SK-N-MC (cell line): ENCODE data around the gene NEGR1.

Source experiments
- DNase-seq: peaks from one replicate; pipeline ENCODE4 v3.0.0-alpha.2; 2011; ENCODE audit warnings: low read depth, low spot score
- H3K27ac ChIP-seq: fragments of 200-600 bp; sonication (generic); 2 replicates; pipeline ENCODE4 v1.5.1; 2016; ENCODE audit warnings: mixed run types
- H3K36me3 ChIP-seq: fragments of 200-600 bp; sonication (generic); 2 replicates; pipeline ENCODE4 v1.6.1; 2017; ENCODE audit warnings: antibody characterized with exemption, low read length, mixed read lengths; ENCODE audit not compliant: insufficient read depth
- H3K4me3 ChIP-seq: fragments of 200-600 bp; sonication (generic); 2 replicates; pipeline ENCODE4 v1.5.1; 2016
- H3K9ac ChIP-seq: fragments of 200-600 bp; sonication (generic); 2 replicates; pipeline ENCODE4 v1.8.0; 2017; ENCODE audit warnings: mixed run types, mixed read lengths; ENCODE audit not compliant: insufficient read length
- H3K9me3 ChIP-seq: fragments of 200-600 bp; sonication (generic); 2 replicates; pipeline ENCODE4 v1.6.1; 2017; ENCODE audit warnings: low read depth, mild to moderate bottlenecking, antibody characterized with exemption, low read length, moderate library complexity, mixed read lengths
- EZH2 ChIP-seq: fragments of 200-600 bp; sonication (generic); IDR thresholded peaks from one replicate; pipeline ENCODE4 v1.6.1; 2017; ENCODE audit warnings: antibody characterized with exemption
- FOXP2 ChIP-seq: optimal IDR thresholded peaks from 2 replicates; pipeline ENCODE3; 2011; ENCODE audit warnings: mild to moderate bottlenecking, moderate library complexity; ENCODE audit not compliant: insufficient read depth; ENCODE audit errors: extremely low read length, control extremely low read depth
- POLR2AphosphoS5 ChIP-seq: IDR thresholded peaks from 2 replicates; pipeline ENCODE4 v1.6.1; 2012; ENCODE audit warnings: mild to moderate bottlenecking, low read depth, low read length, borderline replicate concordance

Gene NEGR1

DNA sequence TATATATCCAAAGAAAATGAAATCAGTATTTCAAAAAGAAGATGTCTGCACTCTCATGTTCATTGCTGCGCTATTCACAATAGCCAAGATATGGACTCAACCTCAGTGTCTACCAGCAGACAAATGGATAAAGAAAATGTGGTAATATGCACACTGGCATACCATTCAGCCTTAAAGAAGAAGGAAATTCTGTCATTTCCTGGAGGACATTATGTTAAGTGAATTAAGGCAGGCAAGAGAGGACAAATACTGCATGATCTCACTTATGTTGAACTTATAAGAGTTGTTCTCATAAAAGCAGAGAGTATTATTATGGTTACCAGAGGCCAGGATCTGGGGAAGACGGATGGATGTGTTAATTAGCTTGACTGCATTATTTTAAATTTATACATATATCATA, 115.9 kb downstream of the NEGR1 start:
- Histone ChIP-seq H3K9me3 (no peaks in the 10 kb centered on the region), H3K36me3 (no peaks in the 10 kb centered on the region), H3K27ac (no peak overlapping the region), H3K9ac (no peak overlapping the region), H3K4me3 (no peak overlapping the region)
- TF ChIP-seq EZH2 (no peak), POLR2AphosphoS5 (no peak), FOXP2 (no peak)
- DNase-seq, result no peak

DNA sequence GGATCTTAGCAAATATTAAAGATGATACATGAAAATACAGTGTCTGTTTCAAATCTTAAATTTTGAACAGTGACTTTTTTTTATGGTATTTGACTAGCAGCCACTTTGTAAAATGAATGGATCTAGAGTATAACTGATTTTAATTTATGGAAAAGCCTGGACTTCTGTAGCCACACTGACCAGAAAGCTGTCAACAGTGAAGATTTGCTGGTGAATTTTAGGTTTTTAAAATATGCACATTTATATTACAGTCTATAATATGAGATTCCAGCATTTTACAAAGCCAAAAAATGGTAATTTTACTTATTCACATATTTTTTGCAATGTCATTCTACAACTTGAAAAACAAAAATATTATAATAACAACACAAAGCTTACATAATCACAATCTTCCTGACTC, 131.8 kb downstream of the NEGR1 start:
- H3K9me3 ChIP-seq, result no peaks in the 10 kb centered on the region
- DNase-seq, result no peak
- TF ChIP-seq EZH2 (no peak), FOXP2 (no peak), POLR2AphosphoS5 (no peak)

DNA sequence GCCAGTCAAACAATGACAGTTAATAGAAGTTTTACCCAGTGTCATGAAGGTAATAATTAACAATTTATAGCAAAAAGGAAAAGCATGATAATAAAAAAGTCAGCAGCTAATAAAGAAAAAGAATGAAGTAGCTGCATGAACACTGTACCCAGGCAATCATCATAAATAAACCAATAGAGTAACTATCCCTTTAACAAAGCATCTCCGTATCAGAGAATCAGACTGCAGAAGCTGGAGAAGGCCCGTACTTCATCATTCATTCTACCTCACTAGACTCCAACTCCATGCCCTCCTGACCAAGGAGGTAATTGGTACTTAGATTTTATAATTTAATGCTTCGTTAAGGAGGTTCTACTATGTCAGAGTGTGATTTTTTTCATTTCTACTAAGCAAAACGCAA, 140.5 kb downstream of the NEGR1 start:
- no peak overlapping the region for H3K4me3 ChIP-seq
- H3K27ac ChIP-seq, result no peak overlapping the region
- no peak for DNase-seq
- no peak overlapping the region for H3K9ac ChIP-seq
- TF ChIP-seq FOXP2 (no peak), POLR2AphosphoS5 (no peak), EZH2 (no peak)
- H3K36me3 ChIP-seq, result no peaks in the 10 kb centered on the region
- peaks cover 3% of the 10 kb centered on the region; the same call in 1 of the 2 replicates for H3K9me3 ChIP-seq

More for the DNA sequence above, 131.8 kb downstream of the NEGR1 start:
- Histone ChIP-seq H3K36me3 (no peaks in the 10 kb centered on the region), H3K27ac (no peak overlapping the region), H3K4me3 (no peak overlapping the region), H3K9ac (no peak overlapping the region)

DNA sequence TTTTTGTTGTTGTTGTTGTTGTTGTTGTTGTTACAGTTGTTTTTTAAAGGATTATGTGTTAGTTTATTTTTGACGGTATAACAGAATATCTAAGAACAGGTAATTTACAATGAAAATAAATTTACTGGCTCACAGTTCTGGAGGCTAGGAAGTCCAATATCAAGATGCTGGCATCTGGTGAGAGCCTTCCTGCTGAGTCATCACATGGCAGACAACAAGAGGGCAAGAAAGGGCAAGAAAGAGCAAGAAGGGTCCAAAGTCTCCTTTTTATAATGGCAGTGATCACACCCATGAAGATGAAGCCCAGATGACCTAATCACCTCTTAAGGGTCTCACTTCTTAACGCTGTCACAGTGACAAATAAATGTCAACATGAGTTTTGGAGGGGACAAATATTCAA, 142.1 kb downstream of the NEGR1 start:
- no peak for DNase-seq
- TF ChIP-seq POLR2AphosphoS5 (no peak), FOXP2 (no peak), EZH2 (no peak)
- Histone ChIP-seq H3K9ac (no peak overlapping the region), H3K4me3 (no peak overlapping the region), H3K27ac (no peak overlapping the region), H3K9me3 (peaks cover 8% of the 10 kb centered on the region; the same call in 1 of the 2 replicates), H3K36me3 (no peaks in the 10 kb centered on the region; the same call in 1 of the 2 replicates)

DNA sequence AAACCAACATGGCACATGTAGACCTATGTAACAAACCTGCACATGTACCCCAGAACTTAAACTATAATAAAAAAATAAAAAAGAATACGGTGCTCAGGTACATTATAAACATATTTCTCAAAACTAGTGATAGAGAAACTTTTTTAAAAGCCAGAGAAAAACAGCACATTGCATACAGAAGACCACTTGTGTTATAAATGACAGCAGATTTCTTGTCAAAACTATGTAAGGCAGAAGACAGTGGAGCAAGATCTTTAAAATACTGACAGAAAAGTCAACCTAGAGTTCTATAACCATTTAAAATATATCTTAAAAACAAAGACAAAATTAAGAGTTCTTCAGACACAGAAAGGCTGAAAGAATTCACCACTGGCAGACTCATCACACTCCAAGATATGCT, 144.7 kb downstream of the NEGR1 start:
- Histone ChIP-seq H3K9me3 (peaks cover 8% of the 10 kb centered on the region; the same call in 1 of the 2 replicates), H3K27ac (no peak overlapping the region), H3K4me3 (no peak overlapping the region), H3K36me3 (no peaks in the 10 kb centered on the region; the same call in 1 of the 2 replicates), H3K9ac (no peak overlapping the region)
- DNase-seq, result no peak
- no peak for TF ChIP-seq POLR2AphosphoS5
- no peak for TF ChIP-seq EZH2
- no peak for TF ChIP-seq FOXP2

DNA sequence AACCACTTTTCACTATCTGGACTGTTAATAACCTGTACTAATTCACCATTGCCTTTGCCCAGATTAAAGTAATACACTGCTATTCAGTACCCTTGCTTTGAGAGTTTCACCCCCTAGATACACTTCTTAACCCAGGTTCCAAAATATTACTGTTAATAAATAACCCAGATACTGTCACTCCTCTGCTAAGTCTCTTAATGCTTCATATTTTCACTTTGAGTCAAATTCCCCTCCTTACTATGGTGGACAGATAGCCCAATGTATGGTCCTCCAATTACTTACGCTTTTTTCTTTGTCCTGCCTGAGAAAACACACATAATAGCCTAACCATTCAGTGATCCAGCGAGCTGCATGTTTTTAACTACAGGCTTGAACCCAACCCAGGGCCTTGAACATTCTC, 152.5 kb downstream of the NEGR1 start:
- no peaks in the 10 kb centered on the region; the same call in 1 of the 2 replicates for H3K9me3 ChIP-seq
- no peak overlapping the region for H3K27ac ChIP-seq
- no peak overlapping the region for H3K9ac ChIP-seq
- no peaks in the 10 kb centered on the region for H3K36me3 ChIP-seq
- TF ChIP-seq EZH2 (no peak), FOXP2 (no peak), POLR2AphosphoS5 (no peak)
- no peak for DNase-seq
- no peak overlapping the region for H3K4me3 ChIP-seq

DNA sequence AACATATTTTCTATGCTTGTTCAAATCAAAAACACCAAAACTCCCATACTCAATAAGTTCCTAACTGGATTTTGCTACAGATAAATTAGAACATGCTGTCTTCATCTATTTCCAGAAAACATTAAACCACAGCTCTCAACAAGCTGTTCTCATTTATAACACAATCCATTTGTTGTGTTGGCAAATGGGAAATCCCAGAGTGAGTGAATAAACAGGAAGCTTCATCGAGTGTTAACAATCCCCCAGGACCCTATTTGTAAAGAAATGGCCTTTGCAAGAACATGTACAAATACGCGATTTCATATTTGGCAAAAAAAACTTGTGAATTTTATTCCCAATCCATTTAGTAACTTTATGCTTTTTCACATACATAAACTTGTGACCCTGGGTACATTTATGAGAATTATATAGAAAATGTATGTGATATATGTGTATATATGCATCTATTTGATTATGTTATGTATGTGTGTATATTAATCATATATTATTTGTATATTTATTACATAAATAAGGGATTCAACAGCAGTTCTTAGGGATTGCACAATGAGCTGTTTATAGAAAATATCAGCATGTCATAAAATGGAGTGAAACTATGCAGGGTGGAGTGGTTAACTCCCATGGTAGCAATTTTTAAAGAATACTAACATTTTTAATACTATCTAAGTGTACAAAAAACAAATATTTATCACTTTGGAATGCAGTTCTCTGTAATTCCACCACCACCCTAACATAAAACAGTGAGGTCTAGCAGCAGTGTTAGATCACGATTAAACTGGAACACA, 160.0 kb downstream of the NEGR1 start:
- peak overlapping the region; percentile 1 for H3K9ac ChIP-seq
- no peaks in the 10 kb centered on the region for H3K36me3 ChIP-seq
- no peak for TF ChIP-seq FOXP2
- TF ChIP-seq POLR2AphosphoS5, result peak; percentile 21; the same call in 1 of the 2 replicates
- TF ChIP-seq EZH2, result no peak
- DNase-seq, result peak; percentile 78
- peak overlapping the region; percentile 82 for H3K27ac ChIP-seq
- H3K9me3 ChIP-seq, result no peaks in the 10 kb centered on the region; the same call in 1 of the 2 replicates
- peak overlapping the region; percentile 57 for H3K4me3 ChIP-seq

DNA sequence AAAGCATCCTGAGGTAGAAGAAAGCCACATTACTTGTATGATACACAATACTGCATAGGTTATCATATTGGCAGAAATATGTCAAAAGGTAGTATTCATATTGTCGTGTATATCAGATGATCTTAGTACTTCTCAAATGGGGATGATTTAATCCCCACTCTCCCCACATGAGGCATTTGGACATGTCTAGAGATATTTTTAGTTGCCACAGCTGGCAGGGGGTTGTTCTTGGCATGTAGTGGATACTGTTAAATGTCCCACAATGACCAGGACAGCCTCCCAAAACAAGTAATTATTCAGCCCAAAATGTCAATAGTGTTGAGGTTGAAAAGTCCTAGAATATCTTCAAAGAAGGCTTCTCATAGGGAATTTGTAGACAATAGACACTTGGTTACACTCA, 162.8 kb downstream of the NEGR1 start:
- Histone ChIP-seq H3K4me3 (no peak overlapping the region), H3K9ac (no peak overlapping the region), H3K36me3 (no peaks in the 10 kb centered on the region), H3K27ac (no peak overlapping the region), H3K9me3 (no peaks in the 10 kb centered on the region)
- TF ChIP-seq POLR2AphosphoS5, result no peak
- no peak for DNase-seq
